HepG2 (cell line): ENCODE data around the gene SSBP1. TPM values are rescaled to one million over a fixed set of nuclear protein-coding genes. Genes with fewer than 3 reads are reported as not detected.

Experiments used
- CCAR2 ChIP-seq: fragments of 200-400 bp; formaldehyde crosslinking; optimal IDR thresholded peaks from 2 replicates; pipeline ENCODE3; 2018; ENCODE audit warnings: low read depth, mild to moderate bottlenecking, low read length, moderate library complexity
- GABPB1 ChIP-seq: IDR thresholded peaks from 2 replicates; pipeline ENCODE4 v1.6.1; 2016; ENCODE audit warnings: mild to moderate bottlenecking, missing genetic modification reagents, moderate library complexity, missing compliant biosample characterization
- KAT2B ChIP-seq: fragments of 150-350 bp; IDR thresholded peaks from 2 replicates; pipeline ENCODE4 v1.6.1; 2014; ENCODE audit warnings: low read depth, low read length, borderline replicate concordance
- RERE ChIP-seq: IDR thresholded peaks from 2 replicates; pipeline ENCODE4 v1.6.1; 2016; ENCODE audit warnings: low read depth, missing genetic modification reagents, missing compliant biosample characterization
- ZFP62 ChIP-seq: sonication (generic); formaldehyde crosslinking; IDR thresholded peaks from 2 replicates; pipeline ENCODE4 v1.4.0; 2020; ENCODE audit warnings: missing genetic modification reagents
- ZNF556 ChIP-seq: sonication (generic); formaldehyde crosslinking; IDR thresholded peaks from 2 replicates; pipeline ENCODE4 v1.4.0; 2020; ENCODE audit warnings: mild to moderate bottlenecking, missing genetic modification reagents, borderline replicate concordance
- ZNF709 ChIP-seq: sonication (generic); formaldehyde crosslinking; IDR thresholded peaks from 2 replicates; pipeline ENCODE4 v1.5.0; 2020; ENCODE audit warnings: mild to moderate bottlenecking, missing genetic modification reagents
- ZNF83 ChIP-seq: sonication (generic); formaldehyde crosslinking; IDR thresholded peaks from 2 replicates; pipeline ENCODE4 v1.4.0; 2020; ENCODE audit warnings: missing genetic modification reagents, mild to moderate bottlenecking, borderline replicate concordance
- ZNF878 ChIP-seq: sonication (generic); formaldehyde crosslinking; IDR thresholded peaks from 2 replicates; pipeline ENCODE4 v1.8.1; 2023; ENCODE audit warnings: mild to moderate bottlenecking, missing genetic modification reagents, moderate library complexity
- ZNF879 ChIP-seq: sonication (generic); formaldehyde crosslinking; IDR thresholded peaks from 2 replicates; pipeline ENCODE4 v1.8.1; 2023; ENCODE audit warnings: missing genetic modification reagents
- polyA plus RNA-seq, 8 experiments: library from polyadenylated mRNA; depleted of rRNA in 3 of 8; stranded (reverse) in 7 of 8; unstranded in 1 of 8; fragments of >200 nt; fragmentation: Illumina TruSeq in 4 of 8; extraction: Trizol in 4 of 8; gene quantifications; 2 replicates each; pipeline versions ENCODE4 v1.2.1 to v1.2.3, GENCODE V29; 2011 to 2016; ENCODE audit warnings: low read depth in 4 of 8, missing spikeins in 1 of 8, mixed read lengths in 1 of 8; ENCODE audit not compliant: insufficient read depth in 1 of 8
- total RNA-seq, 5 experiments: library from RNA; depleted of rRNA; stranded (reverse); fragments of >200 nt; fragmentation: Illumina TruSeq; extraction: Trizol; gene quantifications; 2 replicates each; pipeline ENCODE4 v1.2.3, GENCODE V29; 2016; ENCODE audit warnings: low read depth in 1 of 5
- TF ChIP-seq, protein P1 (sequence below): sonication (generic); formaldehyde crosslinking; conservative IDR thresholded peaks from 2 replicates; pipeline ENCODE4 v1.4.0; 2020; ENCODE audit warnings: mild to moderate bottlenecking, missing genetic modification reagents, moderate library complexity

SSBP1 gene
- total and polyA plus RNA-seq, 2 of the 13 experiments (the other 11 are each of a cell fraction or from before 2014, with no cell fraction given) = 64.4 to 254 TPM

DNA sequence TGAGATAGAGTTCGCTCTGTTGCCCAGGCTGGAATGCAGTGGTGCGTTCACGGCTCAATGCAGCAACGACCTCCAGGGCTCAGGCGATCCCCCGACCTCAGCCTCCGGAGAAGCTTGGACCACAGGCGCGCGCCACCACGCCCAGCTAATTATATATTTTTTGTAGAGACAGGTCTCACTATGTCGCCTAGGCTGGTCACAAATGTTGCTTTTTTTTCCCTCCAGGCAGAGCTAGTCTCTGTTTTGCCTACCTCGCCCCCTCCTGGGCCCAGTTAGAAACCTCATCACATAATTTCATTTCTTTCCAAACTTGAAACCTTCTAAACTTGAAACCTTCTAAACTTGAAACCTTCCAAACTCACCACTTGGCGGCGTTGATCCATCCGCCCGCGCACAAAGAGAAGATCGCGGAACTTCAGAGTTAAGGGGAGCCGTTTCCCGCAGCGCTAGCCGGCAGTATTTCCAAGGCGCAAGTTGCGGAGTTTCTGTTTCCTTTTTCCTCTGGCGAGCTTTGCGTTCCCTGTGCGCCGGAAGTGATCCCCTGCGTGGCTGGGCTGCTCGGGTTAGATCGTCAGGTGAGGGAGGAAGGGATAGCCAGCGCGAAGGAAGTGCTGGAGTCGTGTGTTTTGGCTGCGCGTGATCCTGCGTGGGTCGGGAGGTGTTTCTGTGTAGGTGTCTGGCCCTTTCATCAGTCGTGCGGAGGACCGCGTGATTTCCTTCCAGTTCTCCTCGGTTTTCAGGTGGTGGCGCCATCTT, at the start of gene SSBP1 (continued):
- TF ChIP-seq ZFP62 (CRISPR knock-in tag) (no peak), RERE (CRISPR knock-in tag) (0 out of 2 replicates have a peak, but pooled peaks have one; percentile 37), CCAR2 (peak; percentile 95), ZNF83 (CRISPR knock-in tag) (no peak), KAT2B (no peak), ZNF709 (CRISPR knock-in tag) (peak; percentile 66; the same call in 1 of the 2 replicates), ZNF556 (peak; percentile 98), ZNF878 (CRISPR knock-in tag) (peak; percentile 87), ZNF879 (no peak), GABPB1 (CRISPR knock-in tag) (peak; percentile 99)
- TF ChIP-seq, protein P1, sequence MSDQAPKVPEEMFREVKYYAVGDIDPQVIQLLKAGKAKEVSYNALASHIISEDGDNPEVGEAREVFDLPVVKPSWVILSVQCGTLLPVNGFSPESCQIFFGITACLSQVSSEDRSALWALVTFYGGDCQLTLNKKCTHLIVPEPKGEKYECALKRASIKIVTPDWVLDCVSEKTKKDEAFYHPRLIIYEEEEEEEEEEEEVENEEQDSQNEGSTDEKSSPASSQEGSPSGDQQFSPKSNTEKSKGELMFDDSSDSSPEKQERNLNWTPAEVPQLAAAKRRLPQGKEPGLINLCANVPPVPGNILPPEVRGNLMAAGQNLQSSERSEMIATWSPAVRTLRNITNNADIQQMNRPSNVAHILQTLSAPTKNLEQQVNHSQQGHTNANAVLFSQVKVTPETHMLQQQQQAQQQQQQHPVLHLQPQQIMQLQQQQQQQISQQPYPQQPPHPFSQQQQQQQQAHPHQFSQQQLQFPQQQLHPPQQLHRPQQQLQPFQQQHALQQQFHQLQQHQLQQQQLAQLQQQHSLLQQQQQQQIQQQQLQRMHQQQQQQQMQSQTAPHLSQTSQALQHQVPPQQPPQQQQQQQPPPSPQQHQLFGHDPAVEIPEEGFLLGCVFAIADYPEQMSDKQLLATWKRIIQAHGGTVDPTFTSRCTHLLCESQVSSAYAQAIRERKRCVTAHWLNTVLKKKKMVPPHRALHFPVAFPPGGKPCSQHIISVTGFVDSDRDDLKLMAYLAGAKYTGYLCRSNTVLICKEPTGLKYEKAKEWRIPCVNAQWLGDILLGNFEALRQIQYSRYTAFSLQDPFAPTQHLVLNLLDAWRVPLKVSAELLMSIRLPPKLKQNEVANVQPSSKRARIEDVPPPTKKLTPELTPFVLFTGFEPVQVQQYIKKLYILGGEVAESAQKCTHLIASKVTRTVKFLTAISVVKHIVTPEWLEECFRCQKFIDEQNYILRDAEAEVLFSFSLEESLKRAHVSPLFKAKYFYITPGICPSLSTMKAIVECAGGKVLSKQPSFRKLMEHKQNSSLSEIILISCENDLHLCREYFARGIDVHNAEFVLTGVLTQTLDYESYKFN (CRISPR knock-in tag) = peak; percentile 38; the same call in 1 of the 2 replicates
